HT1080 (cell line): ENCODE data around the gene AQP12A. TPM values are rescaled to one million over a fixed set of nuclear protein-coding genes. Genes with fewer than 3 reads are reported as not detected.
"Not testable (repeated sequence)": the region's sequence is repeated elsewhere in the genome, so short reads cannot be mapped to it uniquely, and the experiment has no call there.

Source experiments
- DNase-seq: peaks from one replicate; pipeline ENCODE4 v3.0.0-alpha.2; 2015; ENCODE audit warnings: low read depth
- total RNA-seq: library from RNA; depleted of rRNA; stranded (reverse); fragments of >200 nt; shearing (Covaris generic); gene quantifications from 2 replicates; pipeline ENCODE4 v1.2.3, GENCODE V29; 2014

Gene AQP12A
- total RNA-seq, 1 experiment from 2014 or later: not detected

DNA sequence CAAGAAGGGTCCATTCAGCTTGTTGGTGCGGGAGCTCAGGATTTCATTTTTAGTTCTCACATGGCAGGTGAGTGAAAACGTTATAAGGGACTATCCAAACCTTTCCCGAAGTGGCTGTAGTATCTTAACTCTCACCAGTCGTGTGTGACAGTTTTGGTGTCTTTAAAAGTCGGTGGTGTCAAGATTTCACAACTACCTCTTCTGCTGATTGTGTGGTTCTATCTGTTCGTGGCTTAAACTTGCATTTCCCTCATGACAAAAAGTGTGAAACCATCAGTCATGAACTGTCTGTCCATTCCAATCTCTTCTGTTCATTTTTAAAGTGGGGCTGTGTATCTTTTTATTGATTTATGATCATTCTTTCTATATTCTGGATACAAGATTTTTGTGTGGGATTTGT lies 5.2 kb upstream of the AQP12A start:
- no peak for DNase-seq

DNA sequence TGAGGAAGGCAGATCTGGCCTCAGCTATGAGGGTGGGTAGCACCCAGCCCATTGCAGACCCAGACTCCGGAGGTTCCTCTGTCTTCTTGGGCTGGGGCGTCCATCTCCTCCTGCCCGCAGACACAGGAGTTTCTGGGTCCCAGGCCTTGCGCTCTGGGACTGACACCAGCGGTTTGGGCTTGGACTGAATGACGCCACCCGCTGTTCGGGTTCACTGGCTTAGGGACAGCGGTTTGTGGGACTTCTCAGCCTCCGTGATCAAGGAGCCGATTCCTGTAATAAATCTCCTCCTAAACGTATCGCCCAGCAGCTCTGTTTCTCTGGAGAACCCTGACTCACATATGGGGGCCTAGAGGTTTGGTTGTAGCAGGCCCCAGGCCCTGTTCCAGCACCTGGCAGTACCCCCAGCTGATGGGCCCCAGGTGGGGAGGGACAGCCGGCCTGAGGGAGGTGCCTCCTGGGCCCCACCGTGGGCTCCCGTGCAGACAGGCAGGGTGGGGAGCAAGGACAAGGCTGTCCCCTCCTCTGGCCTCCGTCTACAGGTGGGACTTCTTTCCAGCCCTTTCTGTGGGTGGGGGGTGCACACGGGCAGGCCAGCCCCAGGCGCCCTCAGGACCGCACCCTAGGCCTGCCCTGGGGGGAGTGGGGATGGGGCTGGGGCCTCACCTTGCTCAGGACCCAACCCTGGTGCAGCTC lies 4.5 kb upstream of the AQP12A start:
- DNase-seq: no peak

DNA sequence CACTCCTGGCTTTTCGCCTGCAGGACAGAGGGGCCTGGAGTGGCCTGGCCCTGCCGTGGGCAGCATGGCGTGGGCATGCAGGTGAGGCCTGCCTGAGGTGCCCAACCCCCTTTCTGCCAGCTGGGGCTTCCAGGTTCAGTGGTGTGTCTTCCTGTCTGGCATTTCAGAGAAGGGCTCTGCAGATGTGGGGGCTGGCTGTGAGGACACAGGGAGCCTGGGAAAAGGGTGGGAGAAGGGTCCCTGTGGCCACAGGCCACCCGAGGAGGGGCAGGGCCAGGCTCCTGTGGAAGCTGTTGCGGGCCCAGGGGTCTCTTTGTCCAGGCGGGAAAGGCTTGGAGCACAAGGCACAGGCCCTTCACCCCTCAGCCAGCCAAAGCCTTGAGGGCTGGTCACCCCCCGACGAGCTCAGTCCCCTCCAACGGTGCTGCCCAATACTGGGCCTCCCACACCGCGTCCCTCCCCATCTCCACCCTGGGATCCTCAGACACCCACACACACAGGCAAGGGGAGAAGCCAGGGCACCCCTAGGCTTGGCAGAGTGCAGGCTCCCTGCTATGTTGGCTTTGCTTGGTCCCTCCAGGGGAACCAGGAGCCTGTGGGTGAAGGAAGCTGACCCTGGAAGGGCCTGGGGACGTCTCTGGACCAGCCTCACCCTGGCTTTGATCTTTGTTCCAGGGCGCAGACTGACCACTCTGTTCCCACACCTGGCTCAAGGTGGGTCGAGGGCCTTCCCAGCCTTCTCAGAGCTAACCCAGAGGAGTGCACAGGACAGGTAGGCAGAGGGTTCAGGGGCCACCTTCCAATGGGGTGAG lies 3.7 kb upstream of the AQP12A start:
- no peak for DNase-seq

DNA sequence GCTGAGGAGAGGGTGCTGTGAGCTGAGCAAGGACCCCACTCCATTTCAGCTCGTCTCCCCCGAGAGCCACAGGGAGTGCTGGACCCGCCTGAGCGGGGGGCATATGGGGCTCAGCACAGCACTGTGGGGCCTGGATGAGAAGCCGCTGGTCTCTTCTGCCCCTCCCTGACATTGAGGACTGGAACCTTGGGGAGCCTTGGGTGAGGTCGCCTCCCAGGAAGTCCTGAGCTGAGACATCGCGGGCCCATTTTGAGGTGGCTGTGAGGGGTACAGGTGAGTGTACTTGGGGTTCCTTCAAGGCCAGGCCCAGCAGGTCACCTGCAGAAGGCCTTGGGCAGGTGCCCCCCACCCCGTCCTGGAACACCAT lies 3.1 kb upstream of the AQP12A start:
- DNase-seq: no peak

DNA sequence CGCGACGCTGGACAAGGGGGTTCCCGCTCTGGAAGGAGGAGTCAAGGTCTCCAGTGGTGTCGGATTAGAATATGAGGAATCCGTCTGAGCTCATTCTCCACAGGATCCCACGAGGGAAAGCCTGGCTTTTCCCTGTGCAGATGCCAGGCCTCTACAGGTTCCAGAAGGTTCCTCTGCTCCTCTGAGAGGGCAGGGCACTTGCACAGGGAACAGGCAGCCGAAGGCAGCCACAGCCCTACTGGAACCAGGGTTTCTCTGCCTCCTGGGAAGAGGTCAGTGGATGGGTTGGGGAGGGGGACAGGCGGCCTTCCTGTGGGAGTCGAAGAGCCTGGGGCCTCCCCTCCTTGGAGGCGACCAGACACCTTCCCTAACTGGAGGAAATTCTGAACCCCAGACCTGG lies 1.7 kb upstream of the AQP12A start:
- DNase-seq: no peak

DNA sequence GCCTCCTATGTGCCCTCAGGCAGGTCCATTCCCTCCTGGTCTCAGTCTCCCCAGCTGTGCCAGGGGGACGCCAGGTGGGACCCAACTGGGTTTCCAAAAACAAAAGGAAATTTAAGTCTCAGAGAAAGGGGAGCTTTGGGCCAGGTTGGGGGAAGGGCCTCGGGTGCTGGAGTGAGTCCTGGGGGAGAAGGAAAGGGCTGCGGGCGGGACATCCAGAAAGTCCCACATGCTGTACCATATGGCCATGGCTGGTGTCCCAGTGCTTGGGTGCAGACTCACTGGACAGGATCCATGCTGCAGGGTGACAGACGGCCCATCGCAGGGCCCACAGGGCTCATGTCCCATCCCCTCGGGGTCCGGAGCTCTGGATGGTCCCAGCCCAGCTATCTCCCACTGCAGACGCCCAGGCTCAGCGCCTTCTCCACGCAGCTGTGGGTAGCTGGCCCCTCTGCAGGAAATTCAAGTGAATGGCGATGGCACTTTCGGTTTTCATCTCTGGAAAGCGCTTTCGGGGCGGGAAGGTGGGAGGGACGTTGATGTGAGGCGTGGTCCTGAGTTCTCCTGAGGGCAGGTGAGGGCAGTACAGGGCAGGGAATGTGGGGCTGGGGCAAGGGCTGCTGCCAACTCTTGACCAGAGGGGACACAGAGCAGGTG lies 1.1 kb upstream of the AQP12A start:
- DNase-seq: not testable (repeated sequence)

DNA sequence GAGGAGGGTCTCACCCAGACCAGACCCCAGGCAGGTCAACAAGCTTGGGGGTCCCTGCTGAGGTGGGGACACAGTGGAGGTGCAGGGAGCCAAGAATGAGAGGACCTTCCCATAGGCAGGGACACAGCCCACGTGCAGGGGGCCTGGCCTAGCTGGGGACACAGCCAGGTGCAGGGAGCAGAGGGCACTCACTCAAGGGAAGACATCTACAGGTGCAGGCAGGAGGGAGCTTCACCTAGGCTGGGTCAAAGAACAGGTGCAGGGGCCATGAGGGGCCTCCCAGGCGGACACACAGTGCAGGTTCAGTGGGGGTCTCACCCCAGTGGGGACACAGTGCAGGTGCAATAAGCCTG lies 615 bp upstream of the AQP12A start:
- DNase-seq: not testable (repeated sequence)

DNA sequence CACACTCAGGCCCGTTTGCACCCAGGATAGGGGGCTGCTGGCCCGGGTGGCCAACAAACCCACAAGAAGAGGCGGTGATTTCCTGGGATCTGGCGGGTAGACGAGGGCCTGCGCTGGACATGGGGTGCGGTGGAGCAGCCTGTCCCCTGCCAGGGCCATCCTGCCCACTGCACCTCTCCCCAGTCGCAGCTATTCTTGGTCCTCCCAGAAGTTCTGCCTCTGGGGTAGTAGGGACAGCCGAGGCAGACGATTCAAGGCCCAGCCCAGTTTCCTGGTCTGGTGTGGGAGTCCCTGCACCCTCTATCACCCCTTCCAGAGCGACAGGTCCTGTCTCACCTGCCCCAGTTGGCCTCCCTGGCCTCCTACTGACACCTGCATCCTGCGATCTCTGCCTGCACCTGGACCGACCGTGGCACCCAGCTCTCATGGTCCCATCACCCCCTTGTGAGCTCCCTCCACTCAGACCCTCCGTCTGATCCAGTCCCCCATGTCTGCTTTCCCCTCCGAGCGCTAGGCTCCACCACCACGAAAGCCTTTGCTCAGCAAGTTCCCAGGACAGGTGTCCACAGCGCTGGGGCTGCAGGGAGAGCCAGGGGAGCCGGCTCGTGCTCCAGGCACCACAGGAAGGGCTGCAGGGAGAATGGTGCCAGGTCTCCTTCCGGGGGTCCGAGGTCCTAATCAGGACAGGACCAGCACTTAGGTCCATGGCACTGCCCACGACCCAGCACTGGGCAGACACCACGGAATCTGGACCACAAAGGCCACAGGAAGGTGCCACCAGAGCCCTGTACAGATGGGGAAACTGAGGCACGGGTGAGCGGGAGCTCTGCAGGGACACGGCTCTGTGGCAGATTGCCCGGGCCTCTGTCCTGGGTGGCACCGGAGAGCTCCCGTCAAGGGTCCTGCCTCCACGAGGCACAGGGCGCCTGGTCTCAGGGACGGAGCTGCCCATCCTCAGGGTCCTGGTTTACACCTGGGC lies 1.2 kb downstream of the AQP12A start:
- not testable (repeated sequence) for DNase-seq

DNA sequence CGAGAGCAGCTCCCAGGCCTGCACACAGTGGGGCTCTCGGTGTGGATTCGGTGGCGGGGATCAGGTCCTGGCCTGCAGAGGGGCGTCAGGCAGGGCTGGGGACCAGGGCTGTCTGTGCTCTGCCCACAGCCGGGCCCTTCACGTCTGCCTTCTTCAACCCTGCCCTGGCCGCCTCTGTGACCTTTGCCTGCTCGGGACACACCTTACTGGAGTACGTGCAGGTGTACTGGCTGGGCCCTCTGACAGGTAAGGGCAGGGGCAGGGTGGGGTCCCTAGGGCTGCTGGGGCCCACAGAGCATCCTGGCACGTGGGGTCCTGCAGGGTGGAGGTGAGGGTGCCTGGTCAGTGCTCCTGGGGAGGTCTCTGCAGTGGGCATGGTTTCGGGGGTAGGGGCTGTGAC lies 2.6 kb downstream of the AQP12A start:
- not testable (repeated sequence) for DNase-seq

DNA sequence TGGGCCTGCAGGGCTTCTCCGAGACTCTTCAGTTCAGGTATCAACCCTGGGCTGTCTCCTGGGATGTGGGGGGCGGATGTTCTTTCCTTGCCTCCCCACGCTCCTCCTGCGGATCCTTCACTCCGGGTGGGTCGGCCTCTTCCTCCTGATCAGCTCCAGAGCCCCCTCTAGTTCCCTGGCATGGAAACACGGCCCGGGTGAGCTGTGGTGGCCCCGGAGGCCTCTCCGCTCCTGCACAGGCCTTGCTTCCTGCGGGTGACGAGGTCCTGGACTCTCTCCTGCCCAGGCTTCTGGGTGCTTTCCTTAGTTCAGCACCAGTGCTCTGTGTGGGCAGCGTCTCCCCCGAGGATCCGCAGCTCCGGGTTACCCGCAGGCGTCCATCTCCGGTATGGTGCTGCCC lies 3.9 kb downstream of the AQP12A start:
- DNase-seq: not testable (repeated sequence)

DNA sequence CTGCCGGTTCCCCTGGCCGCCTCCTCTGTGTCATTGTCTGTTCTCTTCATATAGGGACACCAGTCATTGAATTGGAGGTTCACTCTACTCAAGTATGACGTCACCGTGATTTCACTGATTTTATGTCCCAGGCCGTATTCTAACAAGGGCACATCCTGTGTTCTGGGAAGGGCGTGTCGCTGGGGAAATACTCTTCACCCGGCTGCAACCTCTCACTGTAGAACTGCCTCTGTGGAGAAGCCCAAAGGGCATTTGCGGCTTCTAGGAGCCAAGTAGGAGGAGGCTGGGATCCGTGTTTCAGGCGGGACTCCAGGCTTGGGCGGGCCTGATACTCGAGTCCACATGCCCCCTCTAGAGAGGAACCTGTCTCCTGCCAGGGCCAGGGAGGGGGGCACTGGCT lies 4.8 kb downstream of the AQP12A start:
- DNase-seq: not testable (repeated sequence)

DNA sequence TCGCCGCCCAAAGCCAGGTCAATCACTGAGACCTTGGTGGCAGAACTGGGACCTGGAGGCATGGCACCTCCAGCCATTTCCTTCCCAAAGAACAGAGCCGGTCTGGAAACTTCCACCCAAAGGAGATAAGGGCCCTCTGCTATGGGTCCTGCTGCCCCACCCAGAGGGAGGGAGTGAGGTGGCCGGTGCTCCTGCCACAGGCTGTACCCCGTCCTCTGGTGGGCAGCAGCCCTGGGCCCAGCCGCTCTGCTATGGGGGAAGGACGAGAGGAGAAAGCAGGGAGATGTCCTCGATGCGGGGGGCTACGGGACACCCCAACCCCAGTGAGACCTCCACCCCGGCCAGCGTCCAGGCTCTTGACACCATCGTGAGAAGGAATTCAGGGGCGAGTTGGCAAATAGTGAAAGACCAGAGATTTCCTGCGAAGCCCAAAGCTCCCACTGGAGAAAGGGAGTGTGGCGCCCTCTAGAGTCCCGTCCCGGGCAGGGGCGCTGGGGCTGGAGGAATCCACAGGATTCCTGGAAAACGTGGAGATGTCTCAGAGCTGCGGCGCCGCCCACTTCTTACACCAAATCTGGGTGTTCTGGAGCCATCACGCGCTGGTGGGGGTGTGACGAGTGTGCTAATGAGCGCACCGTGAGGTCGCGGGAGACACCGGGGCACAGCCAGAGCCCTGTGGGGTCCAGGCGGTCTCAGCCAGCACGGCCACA lies 7.3 kb downstream of the AQP12A start:
- DNase-seq: not testable (repeated sequence)

DNA sequence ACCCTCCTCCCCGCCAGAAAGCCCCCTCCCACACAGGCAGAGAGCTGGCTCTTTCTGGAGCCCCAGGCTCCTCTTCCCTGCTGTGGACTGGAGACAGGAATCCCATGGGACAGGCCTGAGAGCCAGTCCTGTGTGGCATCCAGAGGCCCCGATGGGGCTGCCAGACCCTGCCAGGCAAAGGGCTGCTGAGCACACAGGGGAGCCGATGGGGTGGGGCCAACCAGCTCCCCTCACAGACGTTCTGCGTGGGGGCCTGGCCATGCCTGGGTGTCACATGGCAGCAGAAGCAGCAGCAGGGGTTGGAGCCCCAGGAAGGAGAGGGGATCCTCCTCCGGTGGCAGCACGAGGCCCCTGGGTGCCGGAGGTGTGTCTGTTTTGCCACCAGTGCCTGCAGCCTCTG lies 8.2 kb downstream of the AQP12A start:
- not testable (repeated sequence) for DNase-seq

DNA sequence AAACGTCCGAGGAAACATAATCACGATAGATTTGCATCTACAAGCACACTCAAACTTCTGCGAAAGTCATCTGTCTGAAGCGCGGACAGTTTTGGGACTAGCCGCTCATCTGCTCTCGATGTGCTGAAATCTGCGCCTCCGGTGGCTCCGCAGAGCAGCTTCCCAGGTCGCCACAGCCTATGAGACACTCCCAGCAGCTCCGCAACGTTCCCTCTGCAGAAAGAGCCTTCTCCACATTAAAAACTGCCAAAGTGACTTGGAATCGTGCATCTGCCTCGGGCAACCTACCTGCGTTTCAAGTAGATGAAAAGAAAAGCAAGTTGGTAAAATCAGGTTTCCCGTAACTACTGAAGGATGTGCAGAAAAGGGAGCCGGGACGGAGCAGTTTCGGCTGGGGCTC lies 8.9 kb downstream of the AQP12A start:
- DNase-seq: not testable (repeated sequence)

DNA sequence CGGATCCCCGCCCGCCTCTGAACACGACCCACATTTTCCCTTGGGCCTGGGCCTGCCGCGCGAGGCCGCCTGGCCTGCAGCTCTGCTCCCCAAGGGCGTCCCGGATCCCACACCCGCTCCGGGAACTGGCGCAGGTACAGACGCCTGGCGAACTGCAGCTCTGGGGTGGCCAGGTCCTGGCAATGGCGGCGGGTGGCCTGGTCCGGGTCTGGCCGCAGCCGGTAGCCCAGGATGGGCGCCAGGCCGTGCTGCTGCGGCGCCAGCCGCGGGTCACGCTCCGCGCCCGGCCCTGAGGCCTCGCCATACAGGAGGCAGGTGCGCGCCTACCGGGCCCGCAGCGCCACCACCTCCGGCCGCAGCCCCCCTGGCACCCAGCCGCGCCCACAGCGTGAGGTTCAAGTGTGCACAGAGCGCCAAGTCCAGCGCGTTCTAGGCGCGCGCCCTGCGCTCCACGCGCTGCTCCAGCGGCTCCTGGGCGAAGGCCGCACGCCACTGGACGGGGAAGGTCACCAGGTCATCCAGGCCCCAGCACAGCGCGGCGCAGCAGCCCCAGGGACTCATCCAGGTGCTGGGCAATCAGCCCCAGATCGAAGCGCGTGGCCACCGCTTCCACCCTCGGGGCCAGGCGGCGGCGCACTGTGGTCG lies 9.5 kb downstream of the AQP12A start:
- DNase-seq: no peak

DNA sequence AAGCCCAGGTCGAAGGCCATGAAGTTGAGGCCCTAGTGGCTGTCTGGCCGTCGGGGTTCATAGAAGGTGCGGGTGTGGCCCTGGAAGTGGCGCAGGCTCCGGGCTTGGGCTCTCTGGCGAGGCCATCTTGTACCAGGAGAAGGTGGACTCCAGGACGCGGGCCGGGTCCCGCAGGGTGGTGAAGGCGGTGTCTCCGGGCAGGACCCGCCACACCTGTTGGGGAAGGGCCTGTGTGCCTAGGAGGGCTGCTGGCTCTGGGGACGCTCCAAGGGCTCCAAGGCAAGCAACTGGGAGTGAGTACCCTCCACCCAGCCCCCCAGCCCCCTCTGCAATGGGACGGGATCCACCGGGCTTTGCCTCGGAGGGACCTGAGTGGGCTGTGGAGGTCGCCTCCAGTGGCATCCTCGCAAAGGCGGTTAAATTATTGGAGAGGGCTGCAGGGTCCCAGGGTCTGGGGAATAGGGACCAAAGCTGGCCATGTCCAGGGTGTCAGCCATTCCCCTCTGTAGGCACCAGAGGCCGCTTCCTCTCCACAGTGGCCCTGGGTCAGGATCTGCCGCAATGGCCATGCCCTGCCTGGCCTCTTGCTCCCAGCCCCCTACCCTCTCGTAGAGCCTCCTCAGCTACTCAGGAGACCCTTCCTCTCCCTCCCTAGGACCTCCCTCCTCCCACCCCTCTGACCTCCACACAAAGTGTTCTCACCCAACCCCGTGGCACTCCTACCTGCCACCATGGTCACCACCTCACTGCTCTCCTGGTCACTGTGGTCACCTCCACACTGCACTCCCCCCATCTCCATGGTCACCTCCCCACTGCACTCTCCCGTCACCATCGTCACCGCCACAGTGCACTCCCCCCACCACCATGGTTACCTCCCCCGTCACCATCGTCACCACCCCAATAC lies 10.3 kb downstream of the AQP12A start:
- no peak for DNase-seq

DNA sequence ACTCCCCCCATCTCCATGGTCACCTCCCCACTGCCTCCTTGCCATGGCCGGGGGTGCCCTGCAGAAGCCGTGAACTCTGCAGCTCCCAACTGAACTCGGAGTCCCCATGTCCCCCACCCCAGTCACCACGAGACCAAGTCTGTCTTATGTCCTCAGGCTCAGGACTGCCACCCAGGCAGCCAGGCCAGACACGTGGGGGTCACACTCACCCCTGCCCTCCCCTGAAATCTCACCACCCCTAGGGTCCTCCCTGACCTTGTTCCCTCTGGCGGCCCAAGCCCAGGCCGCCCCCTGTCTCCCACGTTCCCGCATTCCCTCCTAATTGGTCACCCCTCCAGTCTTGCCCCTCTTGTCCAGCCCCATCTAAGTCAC lies 11.0 kb downstream of the AQP12A start:
- no peak for DNase-seq

DNA sequence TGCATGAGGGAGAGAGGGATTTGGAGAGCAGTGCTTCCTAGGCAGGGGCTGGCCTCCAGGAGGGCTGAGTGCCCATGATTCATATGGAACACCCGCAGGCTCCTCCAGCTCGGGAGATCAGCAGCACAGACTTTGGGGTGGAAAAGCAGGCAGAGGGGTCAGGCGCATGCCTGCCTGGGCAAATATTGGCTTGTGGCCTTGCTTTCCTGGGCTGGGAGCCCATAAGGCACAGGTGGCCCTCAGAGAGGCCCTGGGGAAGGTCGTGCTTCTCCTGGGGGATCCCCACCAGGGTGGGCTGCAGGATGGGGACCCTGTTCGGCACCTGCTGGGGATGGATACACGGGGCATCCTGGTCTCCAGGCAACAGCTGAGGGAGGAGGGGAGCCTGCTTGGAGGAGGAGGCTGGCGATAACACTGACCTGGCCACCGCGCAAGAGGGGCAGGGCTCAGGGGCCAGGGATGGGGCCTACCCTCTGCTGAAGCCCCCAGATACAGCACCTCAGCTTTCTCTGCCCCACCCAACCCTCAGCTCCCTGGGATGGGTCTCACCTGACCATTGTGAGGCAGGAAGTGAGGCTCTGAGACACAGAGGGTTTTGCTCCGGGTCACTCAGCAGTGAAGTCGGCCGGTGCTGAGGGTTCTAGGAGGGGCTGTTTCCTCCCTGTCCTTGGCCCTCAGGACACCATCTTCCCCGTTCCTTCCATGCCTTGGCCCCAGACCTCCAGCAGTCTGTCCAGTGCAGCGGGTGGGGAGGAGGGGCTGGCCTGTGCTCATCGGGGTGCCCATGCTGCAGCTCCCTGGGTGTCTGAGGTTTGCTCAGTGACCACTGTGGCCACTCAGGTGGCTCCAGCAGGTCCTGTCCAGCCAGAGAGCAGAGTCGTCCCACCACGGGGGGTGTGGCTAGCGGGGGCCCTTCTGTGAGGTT lies 12.0 kb downstream of the AQP12A start:
- DNase-seq: no peak
